ENCODE data around the gene PRSS1. TPM values are rescaled to one million over a fixed set of nuclear protein-coding genes. Genes with fewer than 3 reads are reported as not detected.
"Not testable (repeated sequence)": the region's sequence is repeated elsewhere in the genome, so short reads cannot be mapped to it uniquely, and the experiment has no call there.

Gene PRSS1
- total RNA-seq, 1 donor from 2014 or later: not detected

DNA sequence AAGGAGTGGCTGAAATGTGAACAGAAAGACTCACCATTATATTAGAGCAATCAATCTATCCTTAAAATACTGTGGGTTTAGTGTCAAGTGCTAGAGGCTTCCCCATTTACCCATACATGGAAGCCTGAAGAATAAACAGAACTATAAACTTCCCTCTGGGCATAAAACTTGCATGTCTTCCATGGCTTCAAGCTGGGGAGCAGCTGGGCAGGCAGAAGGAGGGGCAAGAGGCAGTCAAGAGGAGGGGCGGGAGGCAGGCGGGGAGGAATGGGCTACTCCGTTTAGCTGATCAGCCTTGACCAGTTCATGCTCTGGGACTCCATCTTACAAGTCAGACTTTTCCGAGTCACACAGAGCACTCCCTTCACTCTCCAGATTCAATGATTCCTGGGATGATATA lies 3.5 kb upstream of the PRSS1 start:
- DNase-seq (ENCODE audit: extremely low read depth, low read depth, low spot score): no peak

DNA sequence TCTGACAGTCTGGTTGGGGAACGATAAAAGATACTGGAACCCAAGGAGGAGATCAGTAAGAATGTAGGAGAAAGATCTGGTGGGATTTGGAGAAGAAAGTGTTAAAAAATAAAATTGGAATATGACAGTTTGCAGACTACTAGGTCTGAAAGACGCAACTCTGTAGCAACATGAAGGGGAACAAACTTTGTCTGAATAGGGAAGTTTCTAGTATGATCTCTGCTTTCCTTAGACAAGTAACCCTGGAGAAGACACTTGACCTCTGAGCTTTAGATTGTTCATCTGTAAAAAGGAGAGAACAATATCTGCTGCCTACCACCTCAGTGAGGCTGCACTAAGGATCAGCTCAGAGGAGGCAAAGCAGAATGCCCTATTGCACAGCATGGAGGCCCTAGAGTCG lies 3.0 kb upstream of the PRSS1 start:
- no peak for DNase-seq (ENCODE audit: extremely low read depth, low read depth, low spot score)

DNA sequence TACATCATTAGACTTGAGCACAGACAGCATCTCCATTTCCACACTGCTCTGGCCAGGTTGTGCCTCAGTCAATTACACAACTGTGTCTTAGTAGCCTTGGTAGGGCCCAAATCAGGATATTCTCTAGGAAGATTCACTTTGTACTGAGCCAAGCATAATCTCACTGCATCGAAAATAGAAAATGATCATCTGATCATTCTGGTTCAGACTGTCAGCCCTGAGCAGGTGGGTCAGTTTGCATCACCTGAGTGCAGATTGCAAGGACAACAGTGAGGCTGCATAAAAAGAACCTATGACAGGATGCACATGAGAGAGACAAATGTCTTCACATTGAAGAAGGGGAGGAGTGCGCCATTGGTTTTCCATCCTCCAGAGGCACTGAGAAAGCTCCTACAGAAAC lies 862 bp upstream of the PRSS1 start:
- DNase-seq (ENCODE audit: extremely low read depth, low read depth, low spot score): not testable (repeated sequence)

DNA sequence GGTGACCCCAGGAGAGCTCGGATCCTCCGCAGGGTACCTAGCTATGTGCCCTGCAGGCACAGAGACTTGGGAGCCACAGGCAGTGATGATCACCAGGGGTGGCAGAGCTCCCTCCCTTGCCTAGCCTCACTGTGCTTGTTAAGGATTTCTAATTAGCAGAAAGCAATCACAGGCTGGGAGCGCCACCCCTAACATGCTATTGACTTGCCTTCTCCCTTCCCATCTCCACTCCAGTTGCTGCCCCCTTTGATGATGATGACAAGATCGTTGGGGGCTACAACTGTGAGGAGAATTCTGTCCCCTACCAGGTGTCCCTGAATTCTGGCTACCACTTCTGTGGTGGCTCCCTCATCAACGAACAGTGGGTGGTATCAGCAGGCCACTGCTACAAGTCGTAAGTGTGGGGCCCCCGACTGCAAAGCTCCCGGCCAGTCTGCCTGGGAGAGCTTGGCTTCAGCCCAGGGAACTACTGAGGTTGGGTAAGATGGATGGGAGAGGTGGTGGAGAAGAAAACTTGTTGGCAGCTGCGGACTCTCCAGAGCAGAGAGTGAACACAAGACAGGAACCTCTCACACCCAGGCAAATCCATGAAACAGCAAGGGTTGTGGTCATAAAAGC lies 1.2 kb downstream of the PRSS1 start:
- DNase-seq (ENCODE audit: extremely low read depth, low read depth, low spot score): no peak

DNA sequence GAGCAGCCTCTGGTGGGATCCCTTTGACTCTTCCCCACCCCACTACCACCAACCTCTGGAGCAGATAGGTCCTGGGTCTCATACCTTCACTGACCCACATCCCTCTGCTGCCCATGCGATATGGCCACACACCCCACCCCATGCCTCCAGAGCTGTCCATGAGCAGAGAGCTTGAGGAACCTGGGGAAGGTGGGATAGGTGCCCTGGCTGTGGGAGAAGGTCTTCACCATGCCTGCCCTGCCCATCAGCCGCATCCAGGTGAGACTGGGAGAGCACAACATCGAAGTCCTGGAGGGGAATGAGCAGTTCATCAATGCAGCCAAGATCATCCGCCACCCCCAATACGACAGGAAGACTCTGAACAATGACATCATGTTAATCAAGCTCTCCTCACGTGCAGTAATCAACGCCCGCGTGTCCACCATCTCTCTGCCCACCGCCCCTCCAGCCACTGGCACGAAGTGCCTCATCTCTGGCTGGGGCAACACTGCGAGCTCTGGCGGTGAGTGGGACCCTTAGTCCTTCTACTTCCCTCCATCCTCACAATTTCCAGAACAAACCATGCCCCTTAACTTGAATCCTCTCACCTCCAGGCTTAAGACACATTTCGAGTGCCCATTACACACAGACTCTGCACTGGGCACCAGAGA lies 2.4 kb downstream of the PRSS1 start:
- DNase-seq (ENCODE audit: extremely low read depth, low read depth, low spot score): not testable (repeated sequence)

DNA sequence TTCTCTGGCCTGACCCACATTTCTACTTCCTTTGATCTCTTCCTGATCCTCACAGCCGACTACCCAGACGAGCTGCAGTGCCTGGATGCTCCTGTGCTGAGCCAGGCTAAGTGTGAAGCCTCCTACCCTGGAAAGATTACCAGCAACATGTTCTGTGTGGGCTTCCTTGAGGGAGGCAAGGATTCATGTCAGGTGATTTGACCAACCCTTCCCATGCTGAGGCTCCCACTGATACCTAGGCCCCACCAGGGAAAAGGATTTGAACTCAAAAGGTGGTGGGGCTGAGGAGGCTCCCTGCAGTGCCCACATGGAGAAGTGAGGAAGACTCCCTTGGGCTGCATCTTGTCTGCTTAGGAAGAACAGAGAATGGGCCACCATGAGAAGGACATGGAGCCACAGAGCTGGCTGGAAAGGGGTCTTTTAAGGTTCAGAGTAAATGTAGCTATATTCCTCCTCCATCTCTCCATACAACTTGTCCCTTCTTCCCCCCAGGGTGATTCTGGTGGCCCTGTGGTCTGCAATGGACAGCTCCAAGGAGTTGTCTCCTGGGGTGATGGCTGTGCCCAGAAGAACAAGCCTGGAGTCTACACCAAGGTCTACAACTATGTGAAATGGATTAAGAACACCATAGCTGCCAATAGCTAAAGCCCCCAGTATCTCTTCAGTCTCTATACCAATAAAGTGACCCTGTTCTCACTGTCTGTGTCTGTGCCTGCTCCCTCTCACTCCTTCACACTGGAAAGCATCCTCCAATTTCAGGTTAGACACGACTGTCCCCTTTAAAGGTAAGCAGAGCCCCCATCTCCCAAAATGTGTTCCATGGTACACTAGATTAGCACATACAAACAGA lies 3.3 kb downstream of the PRSS1 start:
- no peak for DNase-seq (ENCODE audit: extremely low read depth, low read depth, low spot score)

DNA sequence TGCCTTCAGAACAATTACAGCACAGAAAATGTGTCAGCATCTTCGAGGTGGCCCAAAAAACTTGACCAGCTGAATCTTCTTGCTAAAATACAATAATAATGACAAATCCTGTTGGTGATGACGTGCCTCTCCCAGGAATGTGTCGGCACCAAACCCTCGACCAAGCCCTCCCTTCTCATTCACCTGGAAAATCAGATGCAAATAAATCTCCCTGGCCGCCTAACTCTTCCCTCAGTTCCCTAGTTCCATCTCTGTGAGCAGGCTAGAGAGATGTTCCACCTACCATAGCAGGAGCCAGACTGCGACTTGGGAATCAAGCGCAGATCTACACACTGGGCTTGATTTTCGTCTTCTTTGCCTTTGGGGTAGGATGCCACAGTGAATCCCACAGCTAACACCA lies 4.1 kb downstream of the PRSS1 start:
- DNase-seq (ENCODE audit: extremely low read depth, low read depth, low spot score): no peak

DNA sequence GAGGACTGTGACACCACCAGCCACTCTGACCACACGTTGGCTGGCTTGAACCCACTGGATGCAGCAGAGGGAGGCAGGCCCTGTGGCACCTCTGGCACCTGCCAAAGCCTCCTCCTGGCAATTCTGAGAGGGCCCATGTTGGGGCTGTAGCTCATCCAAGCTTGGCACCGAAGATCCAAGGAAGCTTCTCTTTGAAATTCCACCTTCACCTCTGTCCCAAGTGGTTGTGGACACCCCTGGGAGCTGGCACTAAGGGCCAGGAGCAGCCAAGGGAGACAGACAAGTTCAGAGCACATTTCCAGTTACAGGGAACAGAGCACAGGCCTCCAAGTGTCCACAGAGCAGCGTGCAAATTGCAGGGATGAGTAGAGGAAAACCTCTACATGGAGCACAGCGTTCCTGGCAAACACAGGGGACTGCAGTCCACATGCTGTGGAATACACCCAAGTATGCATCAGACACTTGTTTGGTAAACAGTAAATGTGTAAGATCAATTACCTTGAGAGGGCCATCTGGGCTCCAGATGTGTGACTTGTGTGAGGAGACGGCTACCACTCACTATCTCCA lies 4.7 kb downstream of the PRSS1 start:
- DNase-seq (ENCODE audit: extremely low read depth, low read depth, low spot score): not testable (repeated sequence)

DNA sequence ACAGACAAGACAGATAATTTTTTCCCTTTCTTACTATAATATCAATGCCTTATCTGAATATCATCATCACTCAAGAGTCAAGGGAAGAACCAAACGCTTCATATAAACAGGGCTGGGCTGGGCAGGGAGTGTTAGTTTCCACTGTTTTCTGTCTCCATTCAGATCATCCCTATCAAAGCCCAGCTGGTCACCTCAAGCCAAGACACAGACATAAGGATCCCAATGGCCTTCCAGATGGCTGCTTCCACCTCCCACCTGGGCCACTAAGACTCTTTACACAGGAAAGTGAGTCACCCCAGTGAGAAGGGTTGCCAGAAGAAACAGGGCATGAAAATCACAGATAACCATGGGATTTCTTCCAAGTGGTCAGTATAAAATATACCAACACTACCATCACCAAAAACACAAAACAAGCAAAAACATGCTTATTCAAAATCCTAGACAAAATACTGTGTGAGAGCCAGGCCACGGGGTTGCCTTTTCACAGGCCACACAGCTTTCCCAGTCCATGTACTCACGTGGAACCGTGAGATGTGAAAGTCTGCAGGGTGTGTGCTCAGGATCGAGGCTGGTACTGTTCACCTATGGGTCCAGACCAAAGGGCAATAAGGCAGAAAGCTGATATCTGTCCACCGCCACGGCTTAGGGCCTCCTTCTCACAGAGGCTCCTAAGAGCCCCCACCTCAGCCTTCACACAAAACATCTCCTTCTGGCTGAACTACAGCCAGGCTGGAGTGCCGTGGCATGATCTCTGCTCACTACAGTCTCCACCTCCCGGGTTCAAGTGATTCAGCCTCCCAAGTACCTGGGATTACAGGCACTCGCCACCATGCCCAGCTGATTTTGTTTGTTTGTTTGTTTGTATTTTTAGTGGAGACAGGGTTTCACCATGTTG lies 5.7 kb downstream of the PRSS1 start:
- no peak for DNase-seq (ENCODE audit: extremely low read depth, low read depth, low spot score)

DNA sequence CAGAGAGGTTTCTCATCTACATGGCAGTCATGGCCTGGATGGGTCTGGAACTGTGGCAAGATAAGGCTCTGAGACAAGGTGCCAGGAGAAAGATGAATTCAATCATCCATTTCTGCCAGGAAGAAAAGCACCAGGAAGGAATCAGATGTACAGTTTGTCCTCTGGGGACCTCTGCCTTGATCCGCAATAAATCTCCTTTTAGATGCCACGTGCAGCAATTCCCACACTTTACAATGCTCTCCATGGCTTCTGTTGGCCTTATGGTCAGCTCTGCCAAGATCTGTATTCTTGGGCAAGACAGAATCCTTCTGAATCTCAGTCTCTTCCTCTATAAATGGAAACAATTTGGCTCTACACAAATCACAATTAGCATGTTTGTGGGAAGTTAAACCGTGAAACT lies 9.0 kb downstream of the PRSS1 start:
- not testable (repeated sequence) for DNase-seq (ENCODE audit: extremely low read depth, low read depth, low spot score)

DNA sequence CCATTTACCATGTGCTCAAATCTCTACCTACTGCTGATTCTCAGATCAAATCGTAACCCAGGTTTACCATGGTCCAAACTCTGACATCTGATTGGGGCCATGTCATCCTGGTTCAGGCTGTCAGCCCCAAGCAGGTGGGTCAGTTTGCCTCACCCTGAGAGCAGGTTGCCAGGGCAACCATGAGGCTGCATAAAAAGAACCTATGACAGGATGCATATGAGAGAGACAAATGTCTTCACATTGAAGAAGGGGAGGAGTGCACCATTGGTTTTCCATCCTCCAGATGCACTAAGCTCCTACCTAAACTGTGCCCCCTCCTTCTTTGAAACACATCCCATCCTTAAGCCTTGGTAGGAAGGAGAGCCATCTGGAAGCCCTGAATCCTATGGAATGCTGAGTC lies 10.2 kb downstream of the PRSS1 start:
- no peak for DNase-seq (ENCODE audit: extremely low read depth, low read depth, low spot score)

DNA sequence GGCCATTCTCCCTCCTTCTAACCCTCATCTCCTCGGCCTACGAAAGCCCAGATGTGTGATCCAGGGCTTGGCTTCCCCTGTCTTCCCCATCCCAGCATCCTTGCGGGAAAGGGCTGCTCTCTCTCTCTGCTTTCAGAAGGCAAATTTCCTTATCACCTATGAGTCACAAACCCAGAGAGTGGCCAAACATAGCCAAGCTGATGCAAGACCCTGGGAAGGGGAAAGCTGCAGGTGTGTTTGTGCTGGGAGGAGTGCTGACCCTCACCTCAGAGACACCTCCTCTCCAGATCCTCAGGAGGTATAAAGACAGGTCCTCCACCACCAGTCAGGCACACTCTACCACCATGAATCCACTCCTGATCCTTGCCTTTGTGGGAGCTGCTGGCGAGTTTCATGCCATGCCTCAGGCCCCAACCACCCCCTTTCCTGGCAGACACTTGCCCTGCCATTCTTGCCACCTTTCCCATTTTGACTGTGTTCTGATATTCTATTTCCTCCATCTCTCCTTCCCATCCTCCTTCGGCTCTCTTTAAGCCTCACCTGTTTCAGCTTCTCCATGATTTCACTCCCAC lies 10.9 kb downstream of the PRSS1 start:
- DNase-seq (ENCODE audit: extremely low read depth, low read depth, low spot score): no peak

DNA sequence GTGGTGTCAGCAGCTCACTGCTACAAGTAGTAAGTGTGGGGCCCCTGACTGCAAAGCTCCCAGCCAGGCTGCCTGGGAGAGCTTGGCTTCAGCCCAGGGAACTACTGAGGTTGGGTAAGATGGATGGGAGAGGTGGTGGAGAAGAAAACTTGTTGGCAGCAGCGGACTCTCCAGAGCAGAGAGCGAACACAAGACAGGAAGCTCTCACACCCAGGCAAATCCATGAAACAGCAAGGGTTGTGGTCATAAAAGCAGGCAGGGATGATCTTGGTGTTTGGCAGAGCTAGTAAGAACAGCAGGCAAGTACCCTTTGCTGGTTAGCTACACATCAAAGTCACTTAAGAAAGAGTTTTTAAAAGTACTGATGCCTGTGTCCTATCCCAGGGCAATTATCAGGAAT lies 12.3 kb downstream of the PRSS1 start:
- DNase-seq (ENCODE audit: extremely low read depth, low read depth, low spot score): not testable (repeated sequence)

DNA sequence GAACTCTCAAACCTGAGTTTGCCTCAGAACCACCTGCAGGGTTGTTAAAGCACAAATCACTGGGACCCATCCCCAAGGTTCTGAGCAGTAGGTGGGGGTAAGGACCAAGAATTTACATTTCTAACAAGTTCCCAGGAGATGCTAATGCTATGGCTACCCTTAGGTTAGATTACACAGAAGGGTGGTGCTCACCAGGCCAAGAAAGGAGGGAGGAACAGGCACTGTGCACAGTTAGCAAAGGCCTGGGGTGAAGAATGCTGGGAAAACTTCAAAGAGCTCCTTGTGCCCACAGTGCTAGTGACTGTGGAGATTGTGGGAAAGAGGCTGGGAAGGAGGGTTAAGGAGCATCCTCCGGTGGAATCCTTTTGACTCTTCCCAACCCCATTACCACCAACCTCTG lies 12.8 kb downstream of the PRSS1 start:
- DNase-seq (ENCODE audit: extremely low read depth, low read depth, low spot score): no peak

DNA sequence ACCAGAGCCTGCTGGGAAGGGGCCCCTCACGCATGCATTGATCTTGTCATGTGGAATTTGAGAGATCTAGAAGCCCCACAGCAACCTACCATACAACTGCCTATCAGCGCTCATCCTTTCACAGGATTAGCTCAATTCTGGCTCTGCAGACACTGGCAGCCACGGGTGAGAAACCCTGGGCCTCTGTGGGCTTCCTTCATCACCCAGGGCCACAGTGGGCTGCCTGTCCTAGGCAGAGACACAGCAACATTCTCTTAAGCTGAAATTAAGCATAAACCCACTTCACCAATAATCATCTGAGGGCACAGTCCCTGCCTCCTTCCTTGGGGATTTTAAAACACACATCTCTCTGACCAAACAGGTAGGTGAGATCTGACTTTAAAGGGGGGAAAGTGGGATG lies 18.2 kb downstream of the PRSS1 start:
- no peak for DNase-seq (ENCODE audit: extremely low read depth, low read depth, low spot score)

DNA sequence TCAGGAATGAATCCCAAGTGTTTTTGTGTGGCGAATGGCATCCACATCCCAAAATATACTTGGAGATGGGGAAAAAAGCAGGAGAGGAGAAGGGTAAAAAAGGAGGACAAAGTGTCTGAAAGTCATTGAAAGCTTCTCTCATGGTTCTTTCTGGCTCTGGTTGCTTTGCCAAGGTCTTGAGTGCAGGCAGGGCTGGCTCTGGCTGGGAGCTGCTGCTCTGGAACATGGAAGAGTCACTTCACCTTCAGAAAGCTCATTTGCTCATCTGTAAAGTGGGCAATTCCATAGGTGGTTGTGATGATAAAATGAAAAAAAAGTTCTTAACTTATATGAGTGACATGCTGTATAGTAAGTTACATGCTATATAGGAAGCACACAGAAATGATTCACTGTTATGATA lies 18.6 kb downstream of the PRSS1 start:
- no peak for DNase-seq (ENCODE audit: extremely low read depth, low read depth, low spot score)

DNA sequence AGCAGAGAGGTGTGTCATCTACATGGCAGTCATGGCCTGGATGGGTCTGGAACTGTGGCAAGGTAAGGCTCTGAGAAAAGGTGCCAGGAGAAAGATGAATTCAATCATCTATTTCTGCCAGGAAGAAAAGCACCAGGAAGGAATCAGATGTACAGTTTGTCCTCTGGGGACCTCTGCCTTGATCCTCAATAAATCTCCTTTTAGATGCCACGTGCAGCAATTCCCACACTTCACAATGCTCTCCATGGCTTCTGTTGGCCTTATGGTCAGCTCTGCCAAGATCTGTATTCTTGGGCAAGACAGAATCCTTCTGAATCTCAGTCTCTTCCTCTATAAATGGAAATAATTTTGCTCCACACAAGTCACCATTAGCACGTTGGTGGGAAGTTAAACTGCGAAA lies 19.6 kb downstream of the PRSS1 start:
- not testable (repeated sequence) for DNase-seq (ENCODE audit: extremely low read depth, low read depth, low spot score)

DNA sequence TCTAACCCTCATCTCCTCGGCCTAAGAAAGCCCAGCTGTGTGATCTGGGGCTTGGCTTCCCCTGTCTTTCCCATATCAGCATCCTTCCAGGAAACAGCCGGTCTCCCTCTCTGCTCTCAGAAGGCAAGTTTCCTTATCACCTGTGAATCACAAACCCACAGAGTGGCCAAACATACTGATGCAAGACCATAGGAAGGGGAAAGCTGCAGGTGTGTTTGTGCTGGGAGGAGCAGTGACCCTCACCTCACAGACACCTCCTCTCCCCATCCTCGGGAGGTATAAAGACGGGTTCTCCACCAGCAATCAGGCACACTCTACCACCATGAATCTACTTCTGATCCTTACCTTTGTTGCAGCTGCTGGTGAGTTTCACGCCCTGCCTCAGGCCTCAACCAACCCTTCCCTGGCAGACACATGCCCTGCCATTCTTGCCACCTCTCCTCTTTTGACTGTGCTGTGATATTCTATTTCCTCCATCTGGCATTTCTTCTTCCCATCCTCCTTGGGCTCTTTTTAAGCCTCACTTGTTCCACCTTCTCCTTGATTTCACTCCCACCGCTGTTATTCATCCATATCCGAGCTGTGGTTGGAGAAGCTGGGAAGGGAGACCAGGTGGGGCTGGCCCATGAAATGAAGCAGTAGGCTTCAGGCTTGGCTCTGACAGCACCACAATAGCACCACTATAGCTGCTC lies 21.5 kb downstream of the PRSS1 start, which contains the start of gene PRSS2:
PRSS2 (plus strand) TSS at position 310 of the 692 bp plus-strand sequence; CDS start at position 323, 13 bp downstream.
- DNase-seq (ENCODE audit: extremely low read depth, low read depth, low spot score): no peak

DNA sequence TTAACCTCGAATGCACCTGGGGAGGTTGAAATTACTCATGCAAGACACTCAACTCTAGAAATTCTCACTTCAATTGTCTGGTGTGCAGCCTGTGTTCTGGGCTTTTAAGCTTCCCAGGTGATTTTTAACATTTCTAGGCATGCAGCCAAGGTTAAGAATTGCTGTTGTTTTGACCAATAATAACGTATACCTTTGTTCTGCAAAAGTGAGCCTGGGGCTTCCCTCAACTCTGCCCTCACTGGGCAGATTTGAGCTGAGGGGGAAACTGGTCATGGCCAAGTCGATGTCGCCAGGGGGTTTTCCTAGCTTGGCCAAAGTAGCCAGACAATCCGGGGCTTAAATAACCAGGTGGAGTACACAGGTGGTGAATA lies 22.1 kb downstream of the PRSS1 start:
- DNase-seq (ENCODE audit: extremely low read depth, low read depth, low spot score): no peak

DNA sequence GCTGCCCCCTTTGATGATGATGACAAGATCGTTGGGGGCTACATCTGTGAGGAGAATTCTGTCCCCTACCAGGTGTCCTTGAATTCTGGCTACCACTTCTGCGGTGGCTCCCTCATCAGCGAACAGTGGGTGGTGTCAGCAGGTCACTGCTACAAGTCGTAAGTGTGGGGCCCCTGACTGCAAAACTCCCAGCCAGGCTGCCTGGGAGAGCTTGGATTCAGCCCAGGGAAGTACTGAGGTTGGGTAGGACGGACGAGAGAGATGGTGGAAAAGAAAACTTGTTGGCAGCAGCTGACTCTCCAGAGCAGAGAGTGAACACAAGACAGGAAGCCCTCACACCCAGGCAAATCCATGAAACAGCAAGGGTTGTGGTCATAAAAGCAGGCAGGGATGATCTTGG lies 22.8 kb downstream of the PRSS1 start:
- DNase-seq (ENCODE audit: extremely low read depth, low read depth, low spot score): no peak

All from glomerular endothelial cell (primary cell).